ENCODE results near the gene KLHL26.
A peak's percentile ranks its signal among the peaks of the same experiment; 100 is the strongest.
"Not testable (repeated sequence)": the region's sequence is repeated elsewhere in the genome, so short reads cannot be mapped to it uniquely, and the experiment has no call there.

The KLHL26 gene, protein sequence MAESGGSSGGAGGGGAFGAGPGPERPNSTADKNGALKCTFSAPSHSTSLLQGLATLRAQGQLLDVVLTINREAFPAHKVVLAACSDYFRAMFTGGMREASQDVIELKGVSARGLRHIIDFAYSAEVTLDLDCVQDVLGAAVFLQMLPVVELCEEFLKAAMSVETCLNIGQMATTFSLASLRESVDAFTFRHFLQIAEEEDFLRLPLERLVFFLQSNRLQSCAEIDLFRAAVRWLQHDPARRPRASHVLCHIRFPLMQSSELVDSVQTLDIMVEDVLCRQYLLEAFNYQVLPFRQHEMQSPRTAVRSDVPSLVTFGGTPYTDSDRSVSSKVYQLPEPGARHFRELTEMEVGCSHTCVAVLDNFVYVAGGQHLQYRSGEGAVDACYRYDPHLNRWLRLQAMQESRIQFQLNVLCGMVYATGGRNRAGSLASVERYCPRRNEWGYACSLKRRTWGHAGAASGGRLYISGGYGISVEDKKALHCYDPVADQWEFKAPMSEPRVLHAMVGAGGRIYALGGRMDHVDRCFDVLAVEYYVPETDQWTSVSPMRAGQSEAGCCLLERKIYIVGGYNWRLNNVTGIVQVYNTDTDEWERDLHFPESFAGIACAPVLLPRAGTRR

DNA sequence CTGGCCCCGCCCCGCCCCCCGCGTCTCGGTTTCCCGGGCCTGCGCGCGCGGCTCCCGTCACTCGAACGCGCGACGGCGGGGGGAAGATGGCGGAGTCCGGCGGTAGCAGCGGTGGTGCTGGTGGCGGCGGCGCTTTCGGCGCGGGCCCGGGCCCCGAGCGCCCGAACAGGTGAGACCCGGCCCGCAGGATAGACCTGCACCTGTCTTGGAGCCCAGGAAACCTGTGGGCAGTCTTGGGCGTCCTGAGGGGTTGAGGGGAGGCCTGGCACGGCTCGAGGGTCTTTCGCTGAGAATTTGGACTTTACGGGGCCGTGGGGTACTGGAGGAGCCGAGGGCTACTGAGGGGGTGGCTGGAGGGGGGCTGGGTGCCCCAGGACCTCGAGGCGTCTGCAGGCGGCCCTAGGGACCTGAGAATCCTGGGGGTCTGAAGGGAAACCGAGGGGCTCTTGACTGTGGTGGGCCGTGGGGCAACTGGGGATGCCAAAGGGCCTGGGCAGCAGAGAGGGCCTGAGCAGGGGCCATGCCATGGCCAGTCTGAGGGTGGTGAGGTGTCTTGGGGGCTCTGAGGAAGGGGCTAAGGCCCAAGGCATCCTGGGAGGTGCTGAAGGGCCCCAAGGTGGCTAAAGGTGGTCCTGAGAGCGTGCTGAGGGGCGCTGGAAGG lies at the start of gene KLHL26:
KLHL26 (plus strand) TSS at position 60 of the 661 bp plus-strand sequence; CDS start at position 87, 27 bp downstream.
- in situ Hi-C loops (cut with HindIII; ENCODE audit: low pct_ligation_motif_present, low pct_unique_long_range_greater_than_20kb, low sequenced_read_pairs) = no loop called here
- DNase-seq = no peak

DNA sequence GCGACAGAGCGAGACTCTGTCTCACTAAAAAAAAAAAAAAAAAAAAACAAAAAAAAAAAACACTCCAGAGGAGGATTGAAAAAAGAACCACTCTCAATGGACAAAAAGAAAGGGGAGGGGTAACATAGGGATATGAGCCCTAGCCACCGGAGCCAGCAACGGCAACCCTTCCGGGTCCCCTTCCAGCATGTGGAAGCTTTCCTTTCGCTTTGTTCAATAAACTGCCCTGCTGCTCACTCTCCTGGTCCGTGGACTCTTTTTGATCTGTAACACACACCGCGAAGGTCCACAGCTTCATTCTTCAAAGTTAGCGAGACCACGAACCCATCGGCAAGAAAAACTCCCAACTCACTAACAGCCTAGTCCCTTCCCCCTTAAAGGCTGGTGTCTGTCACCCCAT lies 49.3 kb upstream of the KLHL26 start:
- no peak for DNase-seq
- in situ Hi-C loops (cut with HindIII; ENCODE audit: low pct_ligation_motif_present, low pct_unique_long_range_greater_than_20kb, low sequenced_read_pairs) = no loop called here

DNA sequence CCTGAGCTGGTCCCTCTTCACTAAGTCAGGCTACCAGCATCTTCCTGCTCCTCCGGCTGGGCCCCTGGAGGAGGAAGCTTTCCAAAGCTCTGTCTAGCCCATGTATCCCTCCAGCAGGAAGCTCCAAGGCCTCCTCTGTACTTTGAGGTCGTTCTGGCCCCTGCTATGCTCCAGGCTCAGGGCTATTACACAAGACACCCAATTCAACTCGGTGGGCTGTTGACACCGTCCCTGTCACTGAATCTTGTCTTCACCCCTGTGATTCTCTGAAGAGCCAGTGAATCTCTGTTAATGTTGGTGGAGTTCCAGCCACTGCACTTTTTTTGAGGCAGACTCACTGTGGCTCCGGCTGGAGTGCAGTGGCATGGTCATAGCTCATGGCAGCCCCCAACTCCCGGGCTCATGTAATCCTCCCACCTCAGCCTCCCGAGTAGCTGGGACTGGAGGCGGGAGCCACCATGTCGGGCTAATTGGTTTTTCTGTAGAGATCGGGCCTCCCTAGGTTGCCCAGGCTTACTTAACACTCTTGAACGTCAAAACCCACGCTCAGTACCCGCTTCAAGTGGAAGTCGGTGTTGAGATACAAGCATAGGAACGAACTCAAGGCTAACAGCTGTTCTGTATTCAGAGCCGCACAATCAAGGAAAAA lies 48.7 kb upstream of the KLHL26 start:
- DNase-seq = no peak
- in situ Hi-C loops (cut with HindIII; ENCODE audit: low pct_ligation_motif_present, low pct_unique_long_range_greater_than_20kb, low sequenced_read_pairs) = no loop called here

DNA sequence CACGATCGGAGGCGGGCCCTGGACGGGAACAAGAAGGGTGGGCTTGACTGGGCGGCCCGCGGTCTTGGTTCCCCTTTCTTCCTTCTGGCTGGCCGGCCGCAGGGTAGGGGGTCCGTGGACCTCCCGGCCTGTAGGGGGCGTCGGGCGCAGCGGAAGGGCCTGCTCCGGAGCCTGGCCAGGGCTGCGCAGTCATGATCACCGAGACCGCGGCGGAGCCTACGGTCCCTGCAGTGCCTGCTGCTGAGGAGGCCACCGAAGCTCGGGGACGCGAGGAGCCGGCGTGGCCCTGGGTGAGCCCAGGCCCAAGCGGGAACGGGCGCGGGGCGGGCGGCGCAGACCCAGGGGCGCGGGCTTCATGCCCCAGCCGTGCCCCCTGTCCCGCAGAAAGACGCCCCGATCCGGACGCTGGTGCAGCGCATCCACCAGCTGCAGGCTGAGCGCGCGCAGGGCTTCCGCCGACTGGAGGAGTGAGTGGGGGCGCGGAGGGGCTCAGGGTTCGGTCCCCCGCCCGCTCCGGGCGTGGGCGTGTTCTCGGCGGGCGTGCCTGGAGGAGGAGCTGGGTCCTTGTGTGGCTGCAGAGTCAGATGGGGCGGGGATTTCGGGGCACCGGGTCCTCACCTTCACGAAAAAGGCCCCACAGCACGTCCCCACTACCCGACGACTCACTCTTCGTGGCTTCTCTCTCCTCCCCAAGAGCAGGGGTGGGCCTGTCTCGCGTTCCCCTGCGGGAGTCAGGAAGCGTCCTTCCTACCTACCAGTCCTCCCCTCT lies 48.0 kb upstream of the KLHL26 start, which contains the start of gene REX1BD:
REX1BD (plus strand) TSS at position 188 of the 769 bp plus-strand sequence; CDS start at position 192, 4 bp downstream.
- in situ Hi-C loops (cut with HindIII; ENCODE audit: low pct_ligation_motif_present, low pct_unique_long_range_greater_than_20kb, low sequenced_read_pairs) = no loop called here
- DNase-seq = peak; percentile 68

DNA sequence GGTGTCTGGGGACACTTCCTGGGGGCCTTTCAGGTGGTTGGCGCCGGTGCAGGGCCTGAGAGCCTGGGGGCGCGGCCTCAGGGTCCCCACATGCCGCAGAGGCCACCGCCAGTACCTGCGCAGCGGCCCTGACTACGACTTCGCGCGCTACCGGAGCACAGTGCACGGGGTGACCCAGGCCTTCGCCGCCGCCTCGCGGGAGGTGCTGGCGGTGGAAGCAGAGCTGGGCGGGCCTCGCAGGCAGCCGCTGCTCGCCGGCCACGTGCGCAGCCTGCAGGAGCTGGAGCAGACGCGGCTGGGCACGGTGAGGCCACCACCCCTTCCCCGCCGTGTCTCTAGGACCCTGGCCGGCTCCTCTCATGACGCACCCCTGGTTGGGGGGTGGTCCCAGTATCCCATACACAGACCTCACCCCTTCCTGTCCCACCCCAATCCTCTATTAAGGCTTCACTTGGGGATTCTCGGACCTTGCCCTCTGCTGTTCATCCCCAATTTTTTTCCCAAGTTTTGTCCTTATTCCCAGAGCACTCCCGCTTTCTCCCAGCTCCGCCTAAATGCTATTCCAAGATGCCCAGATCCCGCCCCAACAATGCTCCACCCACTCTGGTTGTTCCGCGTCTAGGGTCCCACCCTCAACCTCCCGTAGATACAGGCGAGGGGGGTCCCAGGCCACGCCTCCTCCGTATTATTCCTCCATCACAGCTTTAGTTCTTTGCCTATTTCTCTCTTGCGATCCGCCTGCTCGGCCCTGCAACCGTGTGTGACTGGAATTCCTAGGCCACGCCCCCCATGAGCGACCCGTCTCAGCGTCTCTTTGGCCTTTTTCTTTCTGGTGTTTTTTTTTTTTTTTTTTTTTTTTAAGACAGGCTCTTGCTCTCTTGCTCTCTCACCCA lies 47.2 kb upstream of the KLHL26 start:
- in situ Hi-C loops (cut with HindIII; ENCODE audit: low pct_ligation_motif_present, low pct_unique_long_range_greater_than_20kb, low sequenced_read_pairs) = no loop called here
- DNase-seq = peak; percentile 72

DNA sequence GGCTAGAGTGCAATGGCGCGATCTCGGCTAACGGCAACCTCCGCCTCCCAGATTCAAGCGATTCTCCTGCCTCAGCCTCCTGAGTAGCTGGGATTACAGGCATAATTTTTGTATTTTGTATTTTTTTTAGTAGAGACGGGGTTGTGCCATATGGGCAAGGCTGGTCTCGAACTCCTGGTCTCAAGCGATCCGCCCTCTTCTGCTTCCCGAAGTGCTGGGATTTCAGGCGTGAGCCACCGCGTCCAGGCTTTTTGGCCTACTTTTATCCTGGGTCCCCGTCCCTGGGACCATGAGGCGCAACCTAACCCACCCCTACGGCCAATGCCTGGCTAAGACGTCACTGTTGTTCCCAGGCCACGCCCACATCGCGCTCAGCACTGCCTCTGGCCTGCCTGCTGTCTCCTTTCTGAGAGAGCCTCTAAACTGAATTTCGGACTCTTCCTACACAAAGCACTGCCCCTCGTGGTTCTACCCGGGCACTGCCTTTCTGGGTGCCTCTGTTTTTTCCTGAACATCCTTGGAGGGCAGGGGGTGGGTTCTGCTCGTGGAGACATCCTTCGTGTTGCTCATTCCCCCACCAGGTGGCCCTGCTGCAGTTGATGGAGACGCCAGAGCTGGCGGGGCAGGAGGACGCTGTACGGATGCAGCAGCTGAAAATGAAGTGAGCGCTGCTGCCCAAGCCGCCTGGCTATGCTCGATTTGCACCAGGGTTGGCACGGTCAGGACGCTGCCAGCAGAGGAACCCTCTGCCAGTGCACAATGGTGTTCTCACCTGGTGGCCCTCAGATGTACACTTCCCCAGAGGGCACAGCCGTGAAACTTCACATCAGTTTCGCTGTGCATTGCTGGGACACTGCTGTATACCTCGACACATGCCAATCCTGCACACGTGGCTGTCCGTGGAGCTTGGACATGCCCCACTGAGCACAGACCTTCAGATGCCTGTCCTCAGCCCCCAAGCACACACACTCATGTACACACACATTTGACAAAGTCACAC lies 46.3 kb upstream of the KLHL26 start:
- no peak for DNase-seq
- in situ Hi-C loops (cut with HindIII; ENCODE audit: low pct_ligation_motif_present, low pct_unique_long_range_greater_than_20kb, low sequenced_read_pairs) = no loop called here

DNA sequence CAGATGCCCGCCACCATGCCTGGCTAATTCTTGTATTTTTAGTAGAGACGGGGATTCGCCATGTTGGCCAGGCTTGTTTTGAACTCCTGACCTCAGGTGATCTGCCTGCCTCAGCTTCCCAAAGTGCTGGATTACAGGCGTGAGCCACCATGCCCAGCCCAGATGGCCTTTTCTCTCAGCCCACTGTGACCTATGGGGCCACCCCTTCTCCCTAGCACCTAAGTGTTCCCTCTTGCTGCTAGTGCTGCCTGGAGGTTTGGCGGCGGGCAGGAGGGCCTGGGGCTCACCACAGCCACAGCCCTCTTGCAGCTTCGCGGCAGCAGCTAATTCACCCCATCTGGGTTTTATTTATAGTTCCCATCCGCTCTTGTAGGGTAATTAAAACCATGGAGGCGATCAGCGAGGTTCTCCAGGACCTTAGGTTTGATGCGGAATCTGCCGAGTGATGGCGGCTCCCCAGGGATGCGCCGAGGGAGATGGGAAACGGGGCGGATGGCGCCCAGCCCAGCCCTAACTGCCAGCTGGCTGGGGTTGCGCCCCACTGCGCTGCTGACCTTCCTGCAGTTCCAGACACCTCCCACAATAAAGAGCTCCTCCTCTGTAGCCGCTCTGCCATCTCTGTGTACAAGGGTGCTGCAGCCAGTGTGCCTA lies 45.0 kb upstream of the KLHL26 start:
- in situ Hi-C loops (cut with HindIII; ENCODE audit: low pct_ligation_motif_present, low pct_unique_long_range_greater_than_20kb, low sequenced_read_pairs) = no loop called here
- DNase-seq = no peak

DNA sequence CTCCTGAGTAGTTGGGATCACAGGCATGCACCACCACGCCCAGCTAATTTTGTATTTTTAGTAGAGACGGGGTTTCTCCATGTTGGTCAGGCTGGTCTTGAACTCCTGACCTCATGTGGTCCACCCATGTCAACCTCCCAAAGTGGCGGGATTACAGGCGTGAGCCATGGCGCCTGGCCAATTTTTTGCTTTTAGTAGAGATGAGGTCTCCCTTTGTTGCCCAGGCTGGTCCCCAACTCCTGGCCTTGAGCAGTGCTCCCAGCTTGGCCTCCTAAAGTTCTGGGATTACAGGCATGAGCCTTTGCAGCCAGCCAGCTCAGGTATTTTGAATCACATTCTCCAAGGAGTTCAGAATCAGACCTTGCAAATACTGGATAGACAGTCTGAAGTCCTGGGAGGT lies 44.1 kb upstream of the KLHL26 start:
- in situ Hi-C loops (cut with HindIII; ENCODE audit: low pct_ligation_motif_present, low pct_unique_long_range_greater_than_20kb, low sequenced_read_pairs) = not testable (repeated sequence)

DNA sequence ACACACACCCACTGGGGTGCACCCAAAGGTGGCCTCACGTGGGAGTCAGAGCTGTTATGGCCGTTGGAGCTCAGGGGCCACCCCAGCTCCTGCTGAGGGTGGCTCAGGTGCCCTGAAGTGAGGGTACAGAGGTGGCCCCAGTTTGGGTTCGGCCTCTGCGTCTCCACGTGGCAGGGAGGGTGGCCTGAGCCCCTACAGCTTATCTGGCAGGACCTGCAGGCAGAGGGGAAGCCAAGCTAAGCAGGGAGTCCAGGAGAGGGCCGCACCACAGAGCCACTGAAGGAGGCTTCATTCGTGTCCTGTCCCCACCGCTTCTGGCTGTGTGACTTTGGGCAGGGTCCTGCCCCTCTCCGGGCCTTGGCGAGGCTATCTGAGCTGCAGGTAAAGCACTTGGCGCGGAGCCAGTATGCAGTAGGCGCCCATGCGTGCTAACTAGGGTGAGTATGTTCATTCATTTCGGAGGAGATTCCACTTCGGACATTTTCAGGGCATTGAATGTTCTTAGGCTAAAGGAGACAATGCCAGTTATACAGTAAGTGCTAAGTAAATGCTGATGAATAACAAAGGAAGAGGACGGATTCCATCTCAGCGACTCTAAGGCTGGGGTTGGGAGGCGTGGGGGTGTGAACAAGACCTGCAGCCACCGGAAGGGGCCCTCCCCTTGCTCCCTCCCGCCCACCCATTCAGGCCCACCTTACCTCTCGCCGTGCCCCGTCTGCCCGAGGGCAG lies 43.3 kb upstream of the KLHL26 start:
- no peak for DNase-seq
- in situ Hi-C loops (cut with HindIII; ENCODE audit: low pct_ligation_motif_present, low pct_unique_long_range_greater_than_20kb, low sequenced_read_pairs) = no loop called here

More for the DNA sequence above, 44.1 kb upstream of the KLHL26 start:
- DNase-seq = not testable (repeated sequence)

DNA sequence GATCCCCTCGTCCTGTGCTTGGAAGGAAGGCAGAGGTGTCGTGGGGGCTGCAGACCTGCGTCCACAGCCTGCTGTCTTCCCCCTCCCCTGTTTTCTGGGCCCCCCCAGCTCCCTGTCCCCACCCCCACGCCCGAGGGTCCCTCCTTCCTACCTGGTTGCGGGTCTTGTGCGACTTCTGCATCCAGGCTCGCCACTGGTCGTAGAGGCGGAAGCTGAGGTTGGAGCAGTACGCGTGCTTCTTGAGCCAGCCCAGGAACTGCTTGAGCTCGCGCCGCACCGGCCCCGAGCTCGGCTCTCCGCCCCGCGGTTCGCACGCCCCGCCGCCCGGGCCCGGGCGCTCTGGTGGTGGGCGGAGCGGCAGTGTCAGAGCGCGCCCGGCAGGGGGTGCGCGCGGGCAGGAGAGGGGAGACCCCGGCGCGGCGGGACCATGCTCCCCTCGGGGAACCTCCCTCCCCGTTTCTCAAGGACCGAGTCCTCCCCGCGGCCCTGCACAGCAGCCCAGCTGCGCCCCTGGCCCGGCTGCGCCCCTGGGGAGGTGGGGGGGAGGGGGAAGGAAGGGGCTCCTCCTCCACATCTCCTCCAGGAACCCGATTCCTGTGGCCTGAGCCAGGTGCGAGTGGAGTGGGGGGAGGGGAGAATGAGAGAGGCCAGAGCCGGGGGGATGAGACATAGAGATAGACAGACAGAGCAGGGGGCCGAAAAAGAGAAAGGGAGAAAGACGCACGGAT lies 42.6 kb upstream of the KLHL26 start:
- in situ Hi-C loops (cut with HindIII; ENCODE audit: low pct_ligation_motif_present, low pct_unique_long_range_greater_than_20kb, low sequenced_read_pairs) = no loop called here
- peak; percentile 78 for DNase-seq

DNA sequence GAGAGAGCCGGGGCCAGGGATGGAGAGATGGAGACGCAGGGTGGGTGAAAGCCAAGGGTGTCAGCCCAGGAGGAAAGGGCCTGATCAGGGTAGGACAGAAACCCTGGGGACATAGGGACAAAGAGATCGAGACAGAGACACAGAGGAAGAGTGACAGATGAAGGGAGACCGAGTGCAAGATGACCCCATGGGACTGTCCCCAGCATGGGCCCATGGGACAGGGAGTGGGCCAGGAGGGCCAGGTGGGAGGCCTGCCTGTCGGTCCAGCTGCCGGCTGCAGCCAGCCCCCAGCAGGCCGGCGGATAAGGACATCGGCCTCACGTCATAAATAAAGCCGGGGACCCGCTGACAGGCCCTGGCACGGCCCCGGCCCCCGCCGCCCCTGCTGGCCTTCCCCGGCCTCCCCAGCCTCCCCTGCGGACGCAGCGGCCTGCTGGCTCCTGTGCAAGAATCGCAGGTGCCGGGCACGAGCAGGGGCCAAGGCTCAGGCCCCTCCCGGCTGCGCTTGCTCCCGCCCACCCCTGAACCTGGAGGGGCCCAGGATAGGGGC lies 41.9 kb upstream of the KLHL26 start:
- in situ Hi-C loops (cut with HindIII; ENCODE audit: low pct_ligation_motif_present, low pct_unique_long_range_greater_than_20kb, low sequenced_read_pairs) = no loop called here

DNA sequence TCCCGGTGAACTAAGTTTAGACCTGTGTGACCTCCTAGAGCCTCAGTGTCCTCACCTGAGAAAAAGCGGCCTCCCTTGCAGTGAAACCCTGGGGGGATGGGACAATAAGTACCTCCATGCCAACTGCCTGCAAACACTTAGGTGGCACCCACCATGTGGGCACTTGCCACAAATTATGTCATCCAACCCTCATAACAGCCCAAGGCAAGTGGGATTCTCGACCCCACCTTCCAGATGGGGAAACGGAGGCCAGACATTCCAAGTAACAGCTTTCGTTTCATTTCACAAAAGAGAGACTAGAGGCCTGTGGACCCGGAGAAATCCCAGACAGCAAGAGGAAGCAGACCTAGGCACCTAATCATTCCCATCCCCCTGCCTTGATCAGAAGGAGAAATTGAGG lies 41.4 kb upstream of the KLHL26 start:
- in situ Hi-C loops (cut with HindIII; ENCODE audit: low pct_ligation_motif_present, low pct_unique_long_range_greater_than_20kb, low sequenced_read_pairs) = no loop called here

More for the DNA sequence above, 41.9 kb upstream of the KLHL26 start:
- no peak for DNase-seq

DNA sequence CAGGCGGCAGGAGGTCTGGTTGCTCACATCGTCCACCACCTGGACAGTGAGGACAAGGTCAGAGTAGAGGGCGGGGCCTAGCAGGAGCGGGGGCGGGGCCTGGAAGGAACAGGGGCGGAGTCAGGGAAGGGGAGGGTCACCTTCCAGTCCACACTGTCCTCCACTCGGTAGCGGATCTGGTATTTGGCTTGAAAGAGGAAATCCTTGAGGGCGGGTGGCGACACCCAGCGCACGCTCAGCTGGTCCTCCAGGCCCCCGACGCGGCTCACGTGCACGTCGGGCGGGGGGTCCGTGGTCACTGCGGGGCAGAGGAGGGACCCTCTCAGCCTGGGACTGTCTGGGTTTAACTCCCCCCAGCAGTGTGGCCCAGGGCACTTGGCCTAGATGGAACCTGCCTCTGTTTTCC lies 40.1 kb upstream of the KLHL26 start:
- in situ Hi-C loops (cut with HindIII; ENCODE audit: low pct_ligation_motif_present, low pct_unique_long_range_greater_than_20kb, low sequenced_read_pairs) = no loop called here
- no peak for DNase-seq

More for the DNA sequence above, 41.4 kb upstream of the KLHL26 start:
- no peak for DNase-seq
